IPS DF 4.7 (cell line): ENCODE data around the gene TRIP6.
A peak's percentile ranks its signal among the peaks of the same experiment; 100 is the strongest.

ENCODE experiments used
- DNase-seq: peaks from one replicate; pipeline ENCODE4 v3.0.0-alpha.2; 2013; ENCODE audit warnings: low spot score; ENCODE audit errors: extremely low read depth

TRIP6 gene

GRCh38 chr7:100867040-100867775 is at the start of gene TRIP6:
Gene TRIP6 (plus strand): TSS chr7:100867387. CDS start chr7:100867498, 111 bp downstream.
- no peak for DNase-seq

- no peak for DNase-seq
Observed at GRCh38 chr7:100818366-100818765, 48.8 kb upstream of the TRIP6 start.

- no peak for DNase-seq
Observed at GRCh38 chr7:100818825-100819224, 48.4 kb upstream of the TRIP6 start.

- no peak for DNase-seq
Observed at GRCh38 chr7:100819586-100819985, 47.6 kb upstream of the TRIP6 start.

GRCh38 chr7:100822236-100823139 is 44.7 kb upstream of the TRIP6 start:
- DNase-seq: no peak

- DNase-seq: no peak
Observed at GRCh38 chr7:100823140-100823525, 44.1 kb upstream of the TRIP6 start.

GRCh38 chr7:100823534-100823933 is 43.7 kb upstream of the TRIP6 start:
- DNase-seq: no peak

- DNase-seq: no peak
Observed at GRCh38 chr7:100824499-100825214, 42.5 kb upstream of the TRIP6 start.

- DNase-seq: no peak
Observed at GRCh38 chr7:100825215-100825671, 41.9 kb upstream of the TRIP6 start.

GRCh38 chr7:100825751-100826513 is 41.3 kb upstream of the TRIP6 start:
- no peak for DNase-seq

GRCh38 chr7:100826514-100827329 is 40.5 kb upstream of the TRIP6 start:
- DNase-seq: no peak

GRCh38 chr7:100827330-100828226 is 39.6 kb upstream of the TRIP6 start, which contains the start of gene EPHB4:
Gene EPHB4 (minus strand): TSS chr7:100827523. CDS start chr7:100827030, 493 bp downstream.
- DNase-seq: peak; percentile 75

- DNase-seq: no peak
Observed at GRCh38 chr7:100829150-100829716, 38.0 kb upstream of the TRIP6 start.

- DNase-seq: no peak
Observed at GRCh38 chr7:100830396-100830795, 36.8 kb upstream of the TRIP6 start.

- DNase-seq: no peak
Observed at GRCh38 chr7:100832281-100832633, 34.9 kb upstream of the TRIP6 start.

- DNase-seq: peak; percentile 78
Observed at GRCh38 chr7:100835903-100836811, 31.0 kb upstream of the TRIP6 start.

GRCh38 chr7:100836812-100837098 is 30.4 kb upstream of the TRIP6 start:
- no peak for DNase-seq
